Endothelial cell of hepatic sinusoid (primary cell): Measurements from ENCODE around the gene PRKAB2.
"Not testable (repeated sequence)": the region's sequence is repeated elsewhere in the genome, so short reads cannot be mapped to it uniquely, and the experiment has no call there.

Experiments
- in situ Hi-C: cut with HindIII; loops from 2 replicates; pipeline ENCODE4 v1.10.0; 2017; ENCODE audit warnings: low sequenced_read_pairs

PRKAB2 gene, protein sequence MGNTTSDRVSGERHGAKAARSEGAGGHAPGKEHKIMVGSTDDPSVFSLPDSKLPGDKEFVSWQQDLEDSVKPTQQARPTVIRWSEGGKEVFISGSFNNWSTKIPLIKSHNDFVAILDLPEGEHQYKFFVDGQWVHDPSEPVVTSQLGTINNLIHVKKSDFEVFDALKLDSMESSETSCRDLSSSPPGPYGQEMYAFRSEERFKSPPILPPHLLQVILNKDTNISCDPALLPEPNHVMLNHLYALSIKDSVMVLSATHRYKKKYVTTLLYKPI

GRCh38 chr1:147172168-147173016, at the start of gene PRKAB2:
PRKAB2 (minus strand) TSS chr1:147172470; CDS start chr1:147172144, 326 bp downstream.
- in situ Hi-C loops = no loop called here

GRCh38 chr1:147218606-147219005, 46.3 kb upstream of the PRKAB2 start:
- in situ Hi-C loops = no loop called here

- in situ Hi-C loops = no loop called here
Observed at GRCh38 chr1:147217141-147217540, 44.9 kb upstream of the PRKAB2 start.

DNA sequence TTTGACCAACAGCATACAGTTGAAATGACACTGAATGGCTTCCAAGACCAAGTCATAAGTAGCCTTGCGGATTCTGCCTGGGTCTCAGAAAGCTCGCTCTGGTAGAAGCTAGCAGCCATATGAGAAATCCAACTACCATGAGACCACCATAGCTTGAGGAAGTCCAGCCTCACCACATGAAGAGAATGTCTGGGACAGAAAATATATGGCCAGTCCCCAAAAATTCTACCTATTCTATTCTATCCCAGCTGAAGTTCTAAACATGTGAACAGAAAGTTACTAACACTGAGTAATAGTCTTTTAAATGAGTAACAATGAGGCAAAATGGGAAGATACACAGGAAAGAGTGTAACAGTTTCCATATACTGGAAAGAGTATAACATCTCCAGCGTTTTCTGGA, 43.9 kb upstream of the PRKAB2 start:
- in situ Hi-C loops = no loop called here

DNA sequence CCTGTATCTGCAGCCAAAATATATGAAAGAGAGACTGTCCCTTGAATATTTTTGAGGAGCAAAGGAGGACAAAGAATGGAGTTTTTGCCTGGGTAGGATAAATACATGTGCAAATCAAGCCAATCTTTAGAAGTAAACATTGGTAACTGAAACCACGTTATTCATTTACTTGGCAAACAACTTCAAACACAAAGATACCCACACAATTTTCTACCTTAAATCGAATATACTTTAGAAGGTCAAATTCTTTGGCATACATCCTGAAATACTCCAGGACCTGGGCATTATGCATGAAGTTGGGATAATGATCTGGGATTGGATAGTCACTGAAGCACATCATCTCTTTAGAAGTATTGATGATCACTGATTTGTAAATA, 43.3 kb upstream of the PRKAB2 start:
- in situ Hi-C loops = no loop called here

GRCh38 chr1:147214842-147215539, 42.7 kb upstream of the PRKAB2 start:
- in situ Hi-C loops = no loop called here

DNA sequence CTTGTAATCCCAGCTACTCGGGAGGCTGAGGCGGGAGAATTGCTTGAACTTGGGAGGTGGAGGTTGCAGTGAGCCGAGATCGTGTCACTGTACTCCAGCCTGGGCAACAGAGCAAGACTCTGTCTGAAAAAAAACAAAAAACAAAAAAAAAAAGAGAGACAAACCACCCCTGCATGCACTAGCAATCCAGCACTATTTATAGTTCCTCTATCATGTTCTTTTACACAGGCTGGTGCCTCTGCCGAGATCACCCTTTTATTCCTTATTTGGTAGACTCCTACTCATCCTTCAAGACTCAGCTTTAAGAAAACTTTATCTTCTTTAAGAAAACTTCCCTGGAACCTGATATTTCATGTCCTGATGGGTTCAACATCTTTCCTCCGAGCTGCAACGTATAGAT, 42.1 kb upstream of the PRKAB2 start:
- in situ Hi-C loops = no loop called here

- in situ Hi-C loops = no loop called here
Observed at GRCh38 chr1:147213271-147213670, 41.0 kb upstream of the PRKAB2 start.

DNA sequence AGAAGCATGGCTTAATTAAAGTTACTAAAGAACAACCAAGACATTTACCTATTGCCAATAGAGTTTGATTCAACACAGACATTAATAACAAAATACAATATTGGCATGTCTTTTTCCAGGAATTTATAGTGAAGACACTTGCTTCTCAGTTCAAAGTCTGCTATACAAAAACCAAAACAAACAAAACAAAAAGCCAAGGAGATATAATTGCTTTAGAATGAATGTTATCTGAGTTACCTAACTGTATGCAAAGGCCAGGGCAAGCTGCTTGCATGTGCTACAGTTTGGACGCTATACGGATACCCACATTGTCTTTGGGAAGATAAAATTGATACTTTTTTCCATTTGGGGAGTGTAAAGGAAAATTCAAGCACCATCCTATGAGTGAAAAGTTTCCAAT, 39.3 kb upstream of the PRKAB2 start:
- in situ Hi-C loops = no loop called here

- in situ Hi-C loops = no loop called here
Observed at GRCh38 chr1:147210987-147211386, 38.7 kb upstream of the PRKAB2 start.

DNA sequence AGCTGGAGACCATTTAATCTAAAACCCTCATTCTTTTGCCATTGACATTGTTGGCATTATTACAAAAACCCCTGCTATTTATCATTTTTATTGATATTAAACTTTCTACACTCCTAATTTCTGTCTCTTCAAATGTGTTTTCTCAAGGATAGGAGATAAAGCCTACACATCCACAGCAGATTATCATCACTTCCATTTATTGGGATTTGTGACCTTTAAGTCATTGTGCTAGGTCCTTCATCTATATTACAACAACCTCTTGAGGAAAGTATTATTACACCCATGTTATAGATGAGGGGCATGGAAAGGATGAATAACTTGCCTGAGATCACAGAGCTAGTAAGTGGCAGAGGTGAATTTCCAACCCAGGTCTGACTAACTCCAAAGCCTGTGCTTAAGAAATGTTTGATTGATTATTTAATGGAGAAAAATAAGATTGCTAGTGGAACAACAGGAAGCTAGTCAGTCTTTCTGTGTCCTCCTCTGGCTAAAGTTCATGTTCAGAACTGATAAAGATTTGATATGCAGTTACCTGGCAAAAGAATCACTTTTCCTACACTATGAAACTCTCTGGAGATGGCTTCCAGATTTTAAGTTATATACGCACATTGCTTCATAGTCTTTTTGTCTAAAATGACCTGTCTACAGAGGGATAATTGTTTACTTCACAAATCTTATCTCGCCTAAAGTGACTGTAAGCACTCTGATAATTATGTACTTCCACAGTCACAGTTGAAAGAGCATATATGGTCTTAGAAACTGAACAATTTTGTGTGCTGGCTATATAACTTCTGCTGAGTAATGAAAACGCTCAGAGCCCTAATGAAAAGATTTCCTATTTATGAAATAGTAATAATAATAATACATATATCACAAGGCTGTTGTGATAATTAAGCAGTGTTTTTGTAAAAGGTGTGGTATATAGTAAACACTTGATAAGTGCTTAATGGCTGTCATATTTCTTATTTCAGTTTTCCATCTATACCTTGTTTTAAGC, 37.9 kb upstream of the PRKAB2 start:
- in situ Hi-C loops = no loop called here

DNA sequence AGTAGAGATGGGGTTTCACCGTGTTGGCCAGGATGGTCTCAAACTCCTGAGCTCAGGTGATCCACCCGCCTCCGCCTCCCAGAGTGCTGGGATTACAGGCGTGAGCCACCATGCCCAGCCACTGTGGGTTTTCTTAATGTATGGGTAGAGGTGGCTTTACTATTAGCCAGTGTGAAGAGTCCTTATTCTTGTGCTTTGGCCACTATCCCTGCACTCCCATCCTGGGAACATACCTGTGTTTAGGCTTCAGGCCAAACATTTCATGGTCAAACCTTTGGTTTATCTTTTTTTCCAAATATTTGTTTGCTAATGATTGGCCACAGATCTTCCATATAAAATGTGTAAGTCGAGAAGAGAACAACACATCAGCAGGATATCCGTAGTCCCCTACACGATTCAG, 36.3 kb upstream of the PRKAB2 start:
- in situ Hi-C loops = no loop called here

DNA sequence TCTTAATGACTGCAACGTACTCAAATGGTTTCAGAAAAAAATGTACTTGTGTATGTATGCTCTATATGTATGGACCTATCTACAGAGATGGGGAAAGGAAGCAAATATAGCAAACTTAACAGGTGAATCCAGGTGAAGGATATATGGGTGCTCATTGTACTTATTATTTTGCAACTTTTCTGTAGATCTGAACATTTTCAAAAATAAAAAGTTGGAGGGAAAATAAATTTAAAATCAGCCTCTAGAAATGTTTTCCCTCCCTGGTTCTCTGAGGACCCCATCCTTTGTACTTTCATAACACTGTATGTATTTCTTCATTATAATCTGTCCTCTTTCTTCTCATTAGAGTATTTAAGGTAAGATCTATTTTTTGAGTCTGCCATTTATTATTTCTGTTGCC, 34.9 kb upstream of the PRKAB2 start:
- in situ Hi-C loops = no loop called here

DNA sequence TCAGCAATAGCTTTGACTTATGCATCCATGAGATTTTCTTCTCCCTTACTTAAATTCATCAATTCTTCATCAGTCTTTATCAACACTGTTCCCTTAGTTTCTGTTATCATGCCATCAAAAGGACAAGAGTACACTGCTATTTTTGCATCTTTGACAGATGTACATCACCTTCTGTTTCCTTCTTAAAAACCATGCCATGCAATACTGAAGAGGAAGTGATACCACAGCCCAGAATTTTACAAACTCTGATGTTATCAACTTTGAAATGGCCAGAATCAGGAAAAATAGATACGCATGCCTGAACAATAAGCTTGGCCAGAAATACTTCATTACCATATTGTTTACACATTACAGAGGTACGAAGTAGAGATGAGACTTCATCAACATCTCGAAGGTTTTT, 31.8 kb upstream of the PRKAB2 start:
- in situ Hi-C loops = no loop called here

- in situ Hi-C loops = no loop called here
Observed at GRCh38 chr1:147202576-147202975, 30.3 kb upstream of the PRKAB2 start.

- in situ Hi-C loops = no loop called here
Observed at GRCh38 chr1:147201786-147202185, 29.5 kb upstream of the PRKAB2 start.

DNA sequence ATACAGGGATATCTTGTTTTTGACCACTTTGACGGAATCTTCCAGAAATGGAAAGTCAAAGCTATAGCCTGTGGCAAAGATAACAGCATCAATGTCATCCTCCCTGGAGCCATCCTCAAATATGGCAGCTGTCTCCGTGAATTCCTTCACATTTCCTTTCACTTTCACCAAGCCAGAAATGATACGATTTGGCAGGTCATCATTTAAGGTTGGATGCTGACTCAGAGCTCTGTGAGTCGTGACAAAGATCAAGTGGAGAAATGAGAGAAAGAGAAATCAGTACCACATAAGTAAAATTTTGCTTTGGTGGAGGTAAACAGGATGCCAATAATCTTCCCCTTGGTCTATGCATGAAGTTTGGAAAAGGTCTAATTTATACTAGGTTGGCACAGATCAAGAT, 29.0 kb upstream of the PRKAB2 start:
- in situ Hi-C loops = no loop called here

- in situ Hi-C loops = not testable (repeated sequence)
Observed at GRCh38 chr1:147197324-147197723, 25.1 kb upstream of the PRKAB2 start.

DNA sequence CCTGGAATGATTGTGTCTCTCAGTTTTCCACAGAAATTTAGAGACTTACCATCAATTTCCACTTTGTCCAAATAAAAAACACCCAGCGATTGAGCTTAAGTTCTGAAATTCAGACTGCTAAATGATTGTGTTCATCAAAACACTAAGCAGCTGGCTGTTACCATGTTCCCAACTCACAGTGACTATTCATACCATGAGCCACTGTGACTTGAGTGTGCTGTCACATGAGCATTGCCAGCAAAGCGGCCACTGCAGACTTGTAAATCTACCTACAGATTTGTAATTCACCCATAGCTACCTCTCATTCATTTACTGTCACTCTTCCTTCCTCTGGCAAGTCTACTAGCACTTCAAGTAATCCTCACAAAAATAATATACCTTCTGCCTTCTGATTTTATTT, 17.2 kb upstream of the PRKAB2 start:
- in situ Hi-C loops = no loop called here

DNA sequence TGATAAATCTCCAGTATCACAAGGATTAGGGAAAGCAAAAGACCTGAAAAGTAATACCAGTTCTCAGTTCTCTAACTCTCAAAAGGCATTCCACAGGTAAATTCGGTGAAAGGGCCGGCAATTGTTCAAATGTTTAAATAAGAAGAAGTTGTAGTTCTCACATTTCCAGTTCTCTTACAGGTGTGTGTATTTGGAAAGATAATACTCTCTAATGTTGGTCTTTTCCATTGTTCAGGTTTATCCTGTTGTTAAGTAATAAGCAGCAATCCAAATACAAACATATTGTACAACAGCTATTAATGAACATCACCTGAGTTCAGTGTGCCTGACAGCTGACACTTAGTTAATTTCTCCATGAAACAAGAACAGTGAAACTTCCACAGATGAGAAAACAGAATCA, 13.2 kb upstream of the PRKAB2 start:
- in situ Hi-C loops = no loop called here
